Measurements from ENCODE around the gene TBL2. TPM values are rescaled to one million over a fixed set of nuclear protein-coding genes. Genes with fewer than 3 reads are reported as not detected.

TBL2 gene
- total RNA-seq, 3 donors from 2014 or later (not counting 1 experiment from before 2014, with no cell fraction given), result 15.1 to 18.5 (median 17.6) TPM

GRCh38 chr7:73570521-73570920, 7.9 kb downstream of the TBL2 start:
- Mint-ChIP-seq H3K27me3 (ENCODE audit: low read depth in 2 of 2) (no peaks in the 10 kb centered on the region), H3K4me1 (peaks cover 7 to 16% of the 10 kb centered on the region in 2 donors), H3K9me3 (no peaks in the 10 kb centered on the region), H3K36me3 (no peaks in the 10 kb centered on the region), H3K4me3 (no peak overlapping the region), H3K27ac (no peak overlapping the region)
- ATAC-seq (no peak), DNase-seq (no peak)
- Histone ChIP-seq H3K4me1 (ENCODE audit: control insufficient read depth, insufficient read depth, low read length) (peaks cover 8% of the 10 kb centered on the region), H3K27ac (ENCODE audit: low read length) (no peak overlapping the region), H3K4me3 (ENCODE audit: low read length) (no peak overlapping the region), H3K27me3 (ENCODE audit: control insufficient read depth, insufficient read depth, low read length) (no peaks in the 10 kb centered on the region), H3K36me3 (ENCODE audit: control insufficient read depth, insufficient read depth, low read length) (peaks cover 48% of the 10 kb centered on the region), H3K9me3 (ENCODE audit: control insufficient read depth, insufficient read depth, low read length) (no peaks in the 10 kb centered on the region)
- 97% methylated on average over 22 of the region's 22 CpGs for WGBS (ENCODE audit: insufficient coverage)
- intact Hi-C loops (cut with micrococcal nuclease), result no loop called here
- TF ChIP-seq, protein P1, sequence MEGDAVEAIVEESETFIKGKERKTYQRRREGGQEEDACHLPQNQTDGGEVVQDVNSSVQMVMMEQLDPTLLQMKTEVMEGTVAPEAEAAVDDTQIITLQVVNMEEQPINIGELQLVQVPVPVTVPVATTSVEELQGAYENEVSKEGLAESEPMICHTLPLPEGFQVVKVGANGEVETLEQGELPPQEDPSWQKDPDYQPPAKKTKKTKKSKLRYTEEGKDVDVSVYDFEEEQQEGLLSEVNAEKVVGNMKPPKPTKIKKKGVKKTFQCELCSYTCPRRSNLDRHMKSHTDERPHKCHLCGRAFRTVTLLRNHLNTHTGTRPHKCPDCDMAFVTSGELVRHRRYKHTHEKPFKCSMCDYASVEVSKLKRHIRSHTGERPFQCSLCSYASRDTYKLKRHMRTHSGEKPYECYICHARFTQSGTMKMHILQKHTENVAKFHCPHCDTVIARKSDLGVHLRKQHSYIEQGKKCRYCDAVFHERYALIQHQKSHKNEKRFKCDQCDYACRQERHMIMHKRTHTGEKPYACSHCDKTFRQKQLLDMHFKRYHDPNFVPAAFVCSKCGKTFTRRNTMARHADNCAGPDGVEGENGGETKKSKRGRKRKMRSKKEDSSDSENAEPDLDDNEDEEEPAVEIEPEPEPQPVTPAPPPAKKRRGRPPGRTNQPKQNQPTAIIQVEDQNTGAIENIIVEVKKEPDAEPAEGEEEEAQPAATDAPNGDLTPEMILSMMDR (IDR thresholded peaks at IDR 0.05), result no peak

- no peaks in the 10 kb centered on the region for H3K36me3 Mint-ChIP-seq
- peaks cover 9% of the 10 kb centered on the region for H3K4me1 ChIP-seq (ENCODE audit: control insufficient read depth, insufficient read depth, low read length)
- no peak overlapping the region for H3K4me3 ChIP-seq (ENCODE audit: low read length)
- peaks cover 7 to 14% of the 10 kb centered on the region in 2 donors for H3K4me1 Mint-ChIP-seq
- no peak overlapping the region for H3K27ac ChIP-seq (ENCODE audit: low read length)
- H3K9me3 Mint-ChIP-seq, result no peaks in the 10 kb centered on the region
- H3K36me3 ChIP-seq (ENCODE audit: control insufficient read depth, insufficient read depth, low read length), result peaks cover 42% of the 10 kb centered on the region
- H3K27ac Mint-ChIP-seq, result no peak overlapping the region
- H3K27me3 Mint-ChIP-seq (ENCODE audit: low read depth in 2 of 2), result no peaks in the 10 kb centered on the region
- no peaks in the 10 kb centered on the region for H3K9me3 ChIP-seq (ENCODE audit: control insufficient read depth, insufficient read depth, low read length)
- H3K4me3 Mint-ChIP-seq, result no peak overlapping the region
- no peaks in the 10 kb centered on the region for H3K27me3 ChIP-seq (ENCODE audit: control insufficient read depth, insufficient read depth, low read length)
- ATAC-seq, result no peak
- intact Hi-C loops (cut with micrococcal nuclease), result no loop called here
- 92% methylated on average over 5 of the region's 5 CpGs for WGBS (ENCODE audit: insufficient coverage)
- TF ChIP-seq, protein P1 (IDR thresholded peaks at IDR 0.05), result no peak
- no peak for DNase-seq
These were observed 9.3 kb downstream of the TBL2 start for GRCh38 chr7:73569042-73569608.

DNA sequence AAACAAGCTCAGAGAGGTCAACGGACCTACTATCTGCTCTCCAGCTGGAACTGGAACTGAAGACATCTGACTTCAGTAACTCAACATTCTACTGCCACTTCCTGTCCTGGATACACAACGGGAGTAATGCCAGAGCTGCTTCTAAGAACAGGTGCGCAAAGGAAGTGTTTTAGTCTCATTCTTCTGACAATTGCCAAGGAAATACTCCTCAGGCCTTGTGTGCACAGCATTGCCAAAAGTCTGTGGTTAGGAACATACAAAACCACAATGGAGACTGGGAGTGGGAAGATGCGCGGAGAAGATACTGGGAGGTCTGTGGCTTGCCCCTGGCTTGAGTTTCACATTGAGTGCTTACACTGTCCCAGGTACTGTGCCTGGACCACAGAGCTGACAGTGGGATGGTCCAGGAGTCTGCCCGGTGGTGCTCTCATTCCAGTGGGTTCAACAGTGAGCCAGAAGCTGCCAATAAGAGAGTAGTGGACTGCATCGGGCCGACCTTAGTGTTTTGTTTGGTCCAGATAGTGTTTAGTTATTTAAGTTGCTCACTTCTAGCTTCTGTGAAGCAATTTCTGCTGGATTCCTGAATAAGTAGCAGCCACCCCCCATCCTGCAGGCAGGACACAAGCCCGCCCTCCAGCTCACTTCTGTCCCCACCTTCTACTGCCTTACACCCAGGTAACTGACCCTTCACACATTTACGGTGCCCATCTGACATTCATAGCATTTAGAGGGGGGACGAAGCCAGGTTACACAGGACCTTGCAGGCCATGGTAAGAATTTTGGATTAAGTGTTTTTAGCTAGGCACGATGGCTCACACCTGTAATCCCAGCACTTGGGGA, 10.3 kb downstream of the TBL2 start:
- Histone ChIP-seq H3K9me3 (ENCODE audit: control insufficient read depth, insufficient read depth, low read length) (no peaks in the 10 kb centered on the region), H3K4me1 (ENCODE audit: control insufficient read depth, insufficient read depth, low read length) (peaks cover 9% of the 10 kb centered on the region), H3K27ac (ENCODE audit: low read length) (no peak overlapping the region), H3K4me3 (ENCODE audit: low read length) (no peak overlapping the region), H3K27me3 (ENCODE audit: control insufficient read depth, insufficient read depth, low read length) (no peaks in the 10 kb centered on the region), H3K36me3 (ENCODE audit: control insufficient read depth, insufficient read depth, low read length) (peaks cover 31% of the 10 kb centered on the region)
- 86% methylated on average over 12 of the region's 12 CpGs for WGBS (ENCODE audit: insufficient coverage)
- H3K9me3 Mint-ChIP-seq, result no peaks in the 10 kb centered on the region
- ATAC-seq (no peak), DNase-seq (no peak)
- H3K36me3 Mint-ChIP-seq, result no peaks in the 10 kb centered on the region
- peaks cover 7 to 14% of the 10 kb centered on the region in 2 donors for H3K4me1 Mint-ChIP-seq
- intact Hi-C loops (cut with micrococcal nuclease), result no loop called here
- H3K27me3 Mint-ChIP-seq (ENCODE audit: low read depth in 2 of 2), result no peaks in the 10 kb centered on the region
- no peak overlapping the region for H3K27ac Mint-ChIP-seq
- TF ChIP-seq, protein P1 (IDR thresholded peaks at IDR 0.05), result no peak
- H3K4me3 Mint-ChIP-seq, result no peak overlapping the region

Data from natural killer cell (primary cell).